Lung (tissue), 12 donors: ENCODE measurements around the gene LCE1C. TPM values are rescaled to one million over a fixed set of nuclear protein-coding genes. Genes with fewer than 3 reads are reported as not detected.

ENCODE experiments used
- ATAC-seq: fragments of 200-7000 bp; cut with Tn5 transposase; one replicate; pipeline ENCODE4 v1.9.1; 2020; ENCODE audit warnings: moderate number of reproducible peaks; ENCODE audit not compliant: insufficient read depth, low FRiP score
- DNase-seq, 3 donors: peaks; one replicate each; pipeline ENCODE4 v3.0.0-alpha.2; 2013 to 2017
- H3K27ac ChIP-seq, 2 donors: one replicate each; pipeline ENCODE4 v1.5.1; 2013; ENCODE audit warnings: mild to moderate bottlenecking in 2 of 2, moderate library complexity in 2 of 2, control low read depth in 1 of 2, inconsistent platforms in 1 of 2, low read depth in 1 of 2, low read length in 1 of 2
- H3K27me3 ChIP-seq, 3 donors: one replicate each; pipeline ENCODE4 v1.5.1; 2013; ENCODE audit warnings: low read length in 2 of 3; ENCODE audit not compliant: control insufficient read depth in 3 of 3, insufficient read depth in 3 of 3
- H3K36me3 ChIP-seq, 4 donors: one replicate each; pipeline ENCODE4 v1.5.1; 2013; ENCODE audit warnings: low read length in 4 of 4, mild to moderate bottlenecking in 1 of 4, moderate library complexity in 1 of 4; ENCODE audit not compliant: control insufficient read depth in 4 of 4, insufficient read depth in 4 of 4
- H3K4me1 ChIP-seq, 5 donors: one replicate each; pipeline ENCODE4 v1.5.1; 2013; ENCODE audit warnings: low read length in 5 of 5, mild to moderate bottlenecking in 2 of 5, moderate library complexity in 1 of 5; ENCODE audit not compliant: control insufficient read depth in 5 of 5, insufficient read depth in 5 of 5
- H3K4me3 ChIP-seq: one replicate; pipeline ENCODE4 v1.5.1; 2013; ENCODE audit warnings: mild to moderate bottlenecking, control low read depth, moderate library complexity
- H3K9ac ChIP-seq, 2 donors: one replicate each; pipeline ENCODE4 v1.5.1; 2013; ENCODE audit warnings: low read length in 2 of 2, control low read depth in 1 of 2; ENCODE audit not compliant: insufficient read depth in 1 of 2
- H3K9me3 ChIP-seq, 4 donors: one replicate each; pipeline ENCODE4 v1.5.1; 2013; ENCODE audit warnings: low read length in 3 of 4, mild to moderate bottlenecking in 1 of 4, moderate library complexity in 1 of 4; ENCODE audit not compliant: control insufficient read depth in 4 of 4, insufficient read depth in 3 of 4
- whole genome bisulfite sequencing, 2 donors: extraction: QIAGEN DNeasy Blood & Tissue Kit; methylation state at CpG; one replicate each; pipeline ENCODE4 v1.1.7; 2013; 5-methylcytosine and 5-hydroxymethylcytosine counted together
- polyA plus RNA-seq, 2 donors: library from polyadenylated mRNA; stranded (reverse); fragments of 200-250 nt; gene quantifications; one replicate each; pipeline ENCODE4 v1.2.1, GENCODE V29; 2013
- total RNA-seq, 2 donors: library from RNA; depleted of rRNA in 1 of 2; stranded (reverse); fragments of >200 nt in 1 of 2; gene quantifications; one replicate each; pipeline ENCODE4 v1.2.1, GENCODE V29; 2014 to 2021
- TF ChIP-seq, protein P1 (sequence below): IDR thresholded peaks from 2 replicates; pipeline ENCODE4 v1.5.1; 2012; ENCODE audit warnings: mild to moderate bottlenecking; ENCODE audit errors: control extremely low read depth, extremely low read depth
- donor health status: control.
- donor health status: control.
- donor health status: Bipolar disorder and iron deficiency.
- donor health status: healthy.
- donor health status: DM: yes; HTN: yes; CAD: no.

LCE1C gene
- total and polyA plus RNA-seq, 4 donors: not detected

DNA sequence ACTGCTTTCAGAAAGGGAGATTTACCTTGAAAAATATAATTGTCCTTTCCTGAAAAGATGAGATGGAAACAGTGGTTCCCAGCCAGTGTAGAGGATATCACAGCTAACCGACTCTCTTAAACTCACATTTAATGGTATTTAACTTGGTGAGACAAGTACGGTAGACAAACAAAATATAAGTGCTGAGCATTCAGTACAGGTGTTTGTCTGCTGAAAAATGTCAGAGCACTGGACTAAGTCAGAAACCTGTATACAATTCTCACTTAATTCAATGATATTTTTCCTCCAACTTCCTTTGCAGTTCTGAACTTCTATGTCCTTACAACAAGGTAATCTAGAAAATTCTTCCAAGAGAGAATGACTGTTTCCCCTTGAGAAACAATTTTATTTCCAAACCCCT lies 5.2 kb upstream of the LCE1C start, which contains the start of gene LCE1B:
TSS of gene LCE1B (plus strand) at position 301 of the 400 bp plus-strand sequence. CDS start 476 bp downstream, outside the sequence.
- no peak within 1 kb of the TSS for H3K4me3 ChIP-seq
- TF ChIP-seq, protein P1, sequence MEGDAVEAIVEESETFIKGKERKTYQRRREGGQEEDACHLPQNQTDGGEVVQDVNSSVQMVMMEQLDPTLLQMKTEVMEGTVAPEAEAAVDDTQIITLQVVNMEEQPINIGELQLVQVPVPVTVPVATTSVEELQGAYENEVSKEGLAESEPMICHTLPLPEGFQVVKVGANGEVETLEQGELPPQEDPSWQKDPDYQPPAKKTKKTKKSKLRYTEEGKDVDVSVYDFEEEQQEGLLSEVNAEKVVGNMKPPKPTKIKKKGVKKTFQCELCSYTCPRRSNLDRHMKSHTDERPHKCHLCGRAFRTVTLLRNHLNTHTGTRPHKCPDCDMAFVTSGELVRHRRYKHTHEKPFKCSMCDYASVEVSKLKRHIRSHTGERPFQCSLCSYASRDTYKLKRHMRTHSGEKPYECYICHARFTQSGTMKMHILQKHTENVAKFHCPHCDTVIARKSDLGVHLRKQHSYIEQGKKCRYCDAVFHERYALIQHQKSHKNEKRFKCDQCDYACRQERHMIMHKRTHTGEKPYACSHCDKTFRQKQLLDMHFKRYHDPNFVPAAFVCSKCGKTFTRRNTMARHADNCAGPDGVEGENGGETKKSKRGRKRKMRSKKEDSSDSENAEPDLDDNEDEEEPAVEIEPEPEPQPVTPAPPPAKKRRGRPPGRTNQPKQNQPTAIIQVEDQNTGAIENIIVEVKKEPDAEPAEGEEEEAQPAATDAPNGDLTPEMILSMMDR: no peak
- no peak within 1 kb of the TSS for H3K9ac ChIP-seq
- DNase-seq: no peak
- no peaks in the 10 kb centered on the region for H3K36me3 ChIP-seq
- peaks cover 0 to 3% (median 0%) of the 10 kb centered on the region in 4 donors for H3K9me3 ChIP-seq
- no peaks in the 10 kb centered on the region for H3K4me1 ChIP-seq
- no peaks in the 10 kb centered on the region for H3K27me3 ChIP-seq
- 66 to 67% methylated on average over 2 of the region's 2 CpGs for WGBS, 2 donors
- no peak within 1 kb of the TSS for H3K27ac ChIP-seq
- ATAC-seq: no peak

DNA sequence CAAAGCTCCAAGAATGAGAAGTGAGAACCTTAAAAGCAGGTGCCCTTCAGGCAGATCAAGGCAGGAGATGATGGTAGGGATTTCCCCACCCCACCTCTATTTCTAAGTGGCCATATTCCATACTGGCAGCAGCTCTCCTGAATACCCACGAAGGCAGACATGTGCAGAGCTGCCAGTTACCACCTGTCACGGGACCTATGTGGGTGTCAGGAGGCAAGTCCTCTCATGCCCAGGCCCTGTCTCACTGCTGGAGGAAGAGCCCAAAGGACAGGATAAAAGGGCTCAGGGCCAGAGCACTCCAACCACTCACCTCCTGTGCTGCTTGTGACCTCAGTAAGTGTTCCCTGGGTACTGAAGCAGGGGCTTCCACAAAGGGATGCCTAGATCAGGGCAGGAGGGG lies 4.6 kb upstream of the LCE1C start:
- Histone ChIP-seq H3K4me3 (no peak overlapping the region), H3K27me3 (no peaks in the 10 kb centered on the region), H3K4me1 (no peaks in the 10 kb centered on the region), H3K9ac (no peak overlapping the region), H3K9me3 (peaks cover 0 to 3% (median 0%) of the 10 kb centered on the region in 4 donors), H3K27ac (no peak overlapping the region), H3K36me3 (no peaks in the 10 kb centered on the region)
- TF ChIP-seq, protein P1: no peak
- 72 to 75% methylated on average over 2 of the region's 2 CpGs for WGBS, 2 donors
- no peak for ATAC-seq
- no peak for DNase-seq

DNA sequence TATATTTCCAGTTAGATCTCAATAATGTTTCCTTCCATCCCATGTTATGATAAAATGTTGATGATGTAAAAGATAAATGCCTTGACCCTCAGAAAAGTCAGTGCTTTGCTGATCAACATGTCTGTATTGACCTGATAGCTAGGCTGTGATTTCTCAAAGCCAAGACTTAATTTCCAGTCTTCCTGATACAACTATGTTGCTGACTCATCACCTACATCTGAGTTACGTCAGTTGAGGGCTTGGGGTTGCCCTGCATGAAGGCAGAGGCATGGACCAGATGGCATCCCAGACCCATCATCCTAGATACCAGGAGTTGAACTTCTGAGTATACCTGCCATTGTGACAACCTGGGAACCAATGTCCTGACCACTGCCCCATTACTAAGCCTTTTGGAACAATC lies 5.1 kb downstream of the LCE1C start:
- Histone ChIP-seq H3K27ac (no peak overlapping the region), H3K9ac (no peak overlapping the region), H3K4me1 (no peaks in the 10 kb centered on the region), H3K36me3 (no peaks in the 10 kb centered on the region), H3K9me3 (no peaks in the 10 kb centered on the region), H3K27me3 (no peaks in the 10 kb centered on the region), H3K4me3 (no peak overlapping the region)
- DNase-seq (no peak), ATAC-seq (no peak)
- TF ChIP-seq, protein P1: no peak
- WGBS, 2 donors: 39 to 52% methylated on average over 1 of the region's 1 CpG

DNA sequence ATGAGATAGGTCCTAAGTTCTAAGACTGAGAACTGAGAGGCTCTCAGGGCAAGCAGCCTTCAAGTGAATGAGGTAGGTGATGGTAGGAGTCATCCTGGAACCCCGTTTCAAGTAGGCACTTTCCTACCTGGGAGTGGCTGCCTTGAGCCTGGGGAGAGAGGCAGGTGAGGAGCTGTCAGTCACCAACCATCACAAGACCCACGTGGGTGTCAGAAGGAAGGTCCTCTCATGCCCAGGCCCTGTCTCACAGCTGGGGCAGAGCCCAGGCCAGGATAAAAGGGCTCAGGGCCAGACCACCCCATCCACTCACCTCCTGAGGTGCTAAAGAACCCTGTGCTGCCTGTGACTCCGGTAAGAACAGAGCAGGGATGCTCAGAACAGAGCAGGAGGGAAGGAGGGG lies 10.0 kb downstream of the LCE1C start, which contains the start of gene LCE1D:
TSS of gene LCE1D (plus strand) at position 301 of the 400 bp plus-strand sequence. CDS start 1,074 bp downstream, outside the sequence.
- Histone ChIP-seq H3K4me3 (no peak within 1 kb of the TSS), H3K27ac (no peak within 1 kb of the TSS), H3K9ac (no peak within 1 kb of the TSS), H3K4me1 (no peaks in the 10 kb centered on the region), H3K9me3 (no peaks in the 10 kb centered on the region), H3K27me3 (no peaks in the 10 kb centered on the region), H3K36me3 (no peaks in the 10 kb centered on the region)
- TF ChIP-seq, protein P1: no peak
- 44 to 75% methylated on average over 2 to 3 of the region's 3 CpGs for WGBS, 2 donors
- no peak for DNase-seq
- no peak for ATAC-seq
